ENCODE results near the gene ST6GALNAC6.

ST6GALNAC6 gene

DNA sequence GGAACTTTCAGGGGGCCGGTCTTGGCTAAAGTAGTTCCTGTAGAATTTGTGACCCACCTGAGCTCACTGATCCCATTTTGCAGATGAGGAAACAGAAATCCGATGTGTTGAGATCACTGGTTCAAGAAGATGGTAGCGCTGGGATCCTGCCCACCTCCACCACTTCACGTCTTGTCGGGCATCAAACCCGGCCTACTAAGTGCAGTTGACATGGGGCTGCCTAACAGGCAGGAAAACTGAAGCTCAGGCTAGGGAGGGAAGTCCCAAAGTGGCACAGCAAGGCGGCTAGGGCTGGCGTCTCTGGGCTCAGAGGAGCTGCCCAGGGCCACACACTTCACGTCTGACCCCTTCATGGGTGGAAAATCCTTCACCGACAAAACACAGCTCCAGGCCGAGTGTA is 44.4 kb downstream of the ST6GALNAC6 start:
- Histone ChIP-seq H3K9ac (ENCODE audit: low read depth, low read length, poor library complexity, severe bottlenecking) (no peak overlapping the region), H3K9me2 (replicated peaks; ENCODE audit: low read depth, low read length) (no peaks in the 10 kb centered on the region), H3F3A (ENCODE audit: low read depth) (no peaks in the 10 kb centered on the region), H3K27me3 (ENCODE audit: insufficient read depth, low read length, poor library complexity, severe bottlenecking) (no peaks in the 10 kb centered on the region), H3K36me3 (ENCODE audit: insufficient read depth, low read length) (no peaks in the 10 kb centered on the region), H3K9me3 (ENCODE audit: insufficient read depth, low read depth, low read length) (no peaks in the 10 kb centered on the region), H3K4me3 (ENCODE audit: low read length, poor library complexity, severe bottlenecking) (no peak overlapping the region), H3K4me2 (ENCODE audit: low read depth, low read length, poor library complexity, severe bottlenecking) (no peak overlapping the region), H2AFZ (ENCODE audit: low read length) (no peak overlapping the region), H3K4me1 (ENCODE audit: insufficient read depth, low read length, poor library complexity, severe bottlenecking) (peaks cover 38% of the 10 kb centered on the region), H4K20me1 (ENCODE audit: insufficient read depth, low read length, poor library complexity, severe bottlenecking) (no peaks in the 10 kb centered on the region), H3K79me2 (ENCODE audit: insufficient read depth, low read length) (no peaks in the 10 kb centered on the region)
- no peak for TF ChIP-seq EZH2phosphoT487 (IDR thresholded peaks at IDR 0.05; ENCODE audit: borderline replicate concordance)
- TF ChIP-seq, protein P1, sequence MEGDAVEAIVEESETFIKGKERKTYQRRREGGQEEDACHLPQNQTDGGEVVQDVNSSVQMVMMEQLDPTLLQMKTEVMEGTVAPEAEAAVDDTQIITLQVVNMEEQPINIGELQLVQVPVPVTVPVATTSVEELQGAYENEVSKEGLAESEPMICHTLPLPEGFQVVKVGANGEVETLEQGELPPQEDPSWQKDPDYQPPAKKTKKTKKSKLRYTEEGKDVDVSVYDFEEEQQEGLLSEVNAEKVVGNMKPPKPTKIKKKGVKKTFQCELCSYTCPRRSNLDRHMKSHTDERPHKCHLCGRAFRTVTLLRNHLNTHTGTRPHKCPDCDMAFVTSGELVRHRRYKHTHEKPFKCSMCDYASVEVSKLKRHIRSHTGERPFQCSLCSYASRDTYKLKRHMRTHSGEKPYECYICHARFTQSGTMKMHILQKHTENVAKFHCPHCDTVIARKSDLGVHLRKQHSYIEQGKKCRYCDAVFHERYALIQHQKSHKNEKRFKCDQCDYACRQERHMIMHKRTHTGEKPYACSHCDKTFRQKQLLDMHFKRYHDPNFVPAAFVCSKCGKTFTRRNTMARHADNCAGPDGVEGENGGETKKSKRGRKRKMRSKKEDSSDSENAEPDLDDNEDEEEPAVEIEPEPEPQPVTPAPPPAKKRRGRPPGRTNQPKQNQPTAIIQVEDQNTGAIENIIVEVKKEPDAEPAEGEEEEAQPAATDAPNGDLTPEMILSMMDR (conservative IDR thresholded peaks at IDR 0.05; ENCODE audit: low read length), result no peak

DNA sequence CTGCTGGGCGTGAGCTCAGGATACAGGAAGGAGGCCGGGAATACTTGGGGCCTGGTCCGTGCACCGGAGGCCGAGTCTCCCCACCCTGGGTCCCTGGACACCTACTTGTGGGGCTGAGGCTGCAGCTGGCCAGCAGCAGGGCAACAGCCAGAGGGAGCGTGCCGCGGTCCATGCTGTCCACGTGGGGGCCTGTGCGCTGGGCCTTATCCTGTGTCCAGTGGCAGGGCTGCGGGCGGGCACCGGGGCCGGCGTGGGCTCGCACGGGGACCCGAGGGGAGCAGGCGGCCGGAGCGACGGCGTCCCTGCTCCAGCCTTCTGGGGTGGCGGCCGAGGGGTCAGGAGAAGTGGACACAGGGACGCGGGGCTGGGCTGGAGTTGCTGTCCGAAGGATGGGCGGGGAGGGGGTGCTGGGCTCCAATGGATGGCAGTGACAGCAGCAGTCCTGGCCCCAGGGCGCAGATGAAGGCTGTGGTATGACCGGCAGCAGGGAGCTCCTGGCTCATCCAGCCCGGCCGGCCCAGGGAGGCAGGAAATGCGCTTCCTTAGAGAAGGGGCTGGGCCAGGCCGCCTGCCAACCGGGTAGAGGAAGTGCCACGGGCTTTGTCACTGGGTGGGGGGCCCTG is 45.1 kb downstream of the ST6GALNAC6 start, which contains the start of gene ENG:
Gene ENG (minus strand): TSS at position 475 of the 623 bp plus-strand sequence. CDS start 303 bp downstream, at position 172.
- Histone ChIP-seq H3F3A (ENCODE audit: low read depth) (no peaks in the 10 kb centered on the region), H3K9me3 (ENCODE audit: insufficient read depth, low read depth, low read length) (no peaks in the 10 kb centered on the region; the same call in 1 of the 2 replicates), H3K9me2 (replicated peaks; ENCODE audit: low read depth, low read length) (no peaks in the 10 kb centered on the region), H3K27me3 (ENCODE audit: insufficient read depth, low read length, poor library complexity, severe bottlenecking) (no peaks in the 10 kb centered on the region), H3K79me2 (ENCODE audit: insufficient read depth, low read length) (no peaks in the 10 kb centered on the region), H3K4me1 (ENCODE audit: insufficient read depth, low read length, poor library complexity, severe bottlenecking) (peaks cover 36% of the 10 kb centered on the region), H2AFZ (ENCODE audit: low read length) (no peak within 1 kb of the TSS), H3K4me2 (ENCODE audit: low read depth, low read length, poor library complexity, severe bottlenecking) (no peak within 1 kb of the TSS), H3K36me3 (ENCODE audit: insufficient read depth, low read length) (no peaks in the 10 kb centered on the region), H4K20me1 (ENCODE audit: insufficient read depth, low read length, poor library complexity, severe bottlenecking) (no peaks in the 10 kb centered on the region), H3K9ac (ENCODE audit: low read depth, low read length, poor library complexity, severe bottlenecking) (no peak within 1 kb of the TSS), H3K4me3 (ENCODE audit: low read length, poor library complexity, severe bottlenecking) (no peak within 1 kb of the TSS)
- no peak for TF ChIP-seq EZH2phosphoT487 (IDR thresholded peaks at IDR 0.05; ENCODE audit: borderline replicate concordance)
- TF ChIP-seq, protein P1 (conservative IDR thresholded peaks at IDR 0.05; ENCODE audit: low read length), result no peak

- Histone ChIP-seq H3K4me2 (ENCODE audit: low read depth, low read length, poor library complexity, severe bottlenecking) (no peak overlapping the region), H3K9ac (ENCODE audit: low read depth, low read length, poor library complexity, severe bottlenecking) (no peak overlapping the region)
Observed at GRCh38 chr9:127853312-127854183, 45.9 kb downstream of the ST6GALNAC6 start.

More at GRCh38 chr9:127853312-127854183, 45.9 kb downstream of the ST6GALNAC6 start:
- H3K79me2 ChIP-seq (ENCODE audit: insufficient read depth, low read length), result no peaks in the 10 kb centered on the region
- no peak for TF ChIP-seq EZH2phosphoT487 (IDR thresholded peaks at IDR 0.05; ENCODE audit: borderline replicate concordance)
- TF ChIP-seq, protein P1 (conservative IDR thresholded peaks at IDR 0.05; ENCODE audit: low read length), result no peak
- H3K9me2 ChIP-seq (replicated peaks; ENCODE audit: low read depth, low read length), result no peaks in the 10 kb centered on the region
- no peaks in the 10 kb centered on the region for H3F3A ChIP-seq (ENCODE audit: low read depth)
- H3K9me3 ChIP-seq (ENCODE audit: insufficient read depth, low read depth, low read length), result no peaks in the 10 kb centered on the region; the same call in 1 of the 2 replicates
- no peaks in the 10 kb centered on the region for H3K36me3 ChIP-seq (ENCODE audit: insufficient read depth, low read length)
- H3K4me3 ChIP-seq (ENCODE audit: low read length, poor library complexity, severe bottlenecking), result no peak overlapping the region
- H4K20me1 ChIP-seq (ENCODE audit: insufficient read depth, low read length, poor library complexity, severe bottlenecking), result no peaks in the 10 kb centered on the region
- H3K4me1 ChIP-seq (ENCODE audit: insufficient read depth, low read length, poor library complexity, severe bottlenecking), result peaks cover 29% of the 10 kb centered on the region
- H2AFZ ChIP-seq (ENCODE audit: low read length), result no peak overlapping the region
- H3K27me3 ChIP-seq (ENCODE audit: insufficient read depth, low read length, poor library complexity, severe bottlenecking), result no peaks in the 10 kb centered on the region

Measured in Loucy (cell line).